Raji (cell line): ENCODE results near the gene STARD3NL.

Experiments
- POLR2A ChIP-seq: IDR thresholded peaks from 2 replicates; pipeline ENCODE4 v1.6.1; 2011; ENCODE audit warnings: low read depth, low read length, control low read depth; ENCODE audit not compliant: insufficient read depth

The STARD3NL gene

GRCh38 chr7:38178004-38178694 lies at the start of gene STARD3NL:
Gene STARD3NL, plus strand, starts transcription at chr7:38178245. Its CDS starts 29,260 bp downstream, at chr7:38207505.
- peak; percentile 70; the same call in 1 of the 2 replicates for TF ChIP-seq POLR2A

GRCh38 chr7:38129162-38129561 lies 48.9 kb upstream of the STARD3NL start:
- no peak for TF ChIP-seq POLR2A

- no peak for TF ChIP-seq POLR2A
Observed at GRCh38 chr7:38129579-38129978, 48.5 kb upstream of the STARD3NL start.

- TF ChIP-seq POLR2A = no peak
Observed at GRCh38 chr7:38138171-38138570, 39.9 kb upstream of the STARD3NL start.

- TF ChIP-seq POLR2A = no peak
Observed at GRCh38 chr7:38141187-38141586, 36.9 kb upstream of the STARD3NL start.

- TF ChIP-seq POLR2A = no peak
Observed at GRCh38 chr7:38142736-38143135, 35.3 kb upstream of the STARD3NL start.

GRCh38 chr7:38147005-38147404 lies 31.0 kb upstream of the STARD3NL start:
- TF ChIP-seq POLR2A = no peak

GRCh38 chr7:38151556-38151955 lies 26.5 kb upstream of the STARD3NL start:
- TF ChIP-seq POLR2A = no peak

- no peak for TF ChIP-seq POLR2A
Observed at GRCh38 chr7:38153515-38153914, 24.5 kb upstream of the STARD3NL start.

GRCh38 chr7:38154278-38154677 lies 23.8 kb upstream of the STARD3NL start:
- no peak for TF ChIP-seq POLR2A

GRCh38 chr7:38160003-38160571 lies 18.0 kb upstream of the STARD3NL start:
- TF ChIP-seq POLR2A = no peak

- TF ChIP-seq POLR2A = no peak
Observed at GRCh38 chr7:38162036-38162435, 16.0 kb upstream of the STARD3NL start.

- no peak for TF ChIP-seq POLR2A
Observed at GRCh38 chr7:38163671-38164070, 14.4 kb upstream of the STARD3NL start.

GRCh38 chr7:38168890-38169570 lies 9.0 kb upstream of the STARD3NL start:
- TF ChIP-seq POLR2A = no peak

- no peak for TF ChIP-seq POLR2A
Observed at GRCh38 chr7:38169847-38170246, 8.2 kb upstream of the STARD3NL start.
